Right lobe of liver (tissue), 4 donors: ENCODE data around the gene ALG14.

Experiments
- POLR2A ChIP-seq: fragments of 450-650 bp; IDR thresholded peaks from one replicate; pipeline ENCODE4 v1.6.1; 2017; ENCODE audit warnings: antibody characterized with exemption, mild to moderate bottlenecking
- TF ChIP-seq, protein P1 (sequence below), 4 donors: fragments of 200-600 bp in 3 of 4; fragments of 450-650 bp in 1 of 4; IDR thresholded peaks; one replicate each; pipeline versions ENCODE4 v1.5.1 to v1.8.0; 2016 to 2022; ENCODE audit warnings: antibody characterized with exemption in 4 of 4, mild to moderate bottlenecking in 2 of 4
- donor health status: DM: no; HTN: no; CAD: no.
- donor health status: DM: no; HTN: no; CAD: no.
- donor health status: DM: no; HTN: yes; CAD: no.

DNA sequence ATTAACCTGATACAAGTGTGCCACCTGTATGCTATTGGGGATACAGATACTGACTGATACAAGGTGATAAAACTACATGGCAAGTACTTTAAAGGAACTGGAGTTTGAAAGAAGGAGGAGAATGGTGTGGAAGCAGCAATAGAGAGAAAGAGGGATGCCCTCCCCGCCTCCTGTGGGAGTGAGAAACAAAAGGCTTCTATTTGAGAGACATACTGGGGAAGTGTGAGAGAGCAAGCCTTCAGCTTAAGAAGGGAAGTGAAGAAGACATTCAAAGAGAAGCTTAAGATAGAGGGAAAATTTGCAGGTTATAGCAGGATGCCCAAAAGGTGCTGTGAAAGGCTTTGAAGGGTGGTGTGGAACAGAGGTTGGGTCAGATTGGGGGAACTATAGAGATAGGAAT lies 7.7 kb upstream of the ALG14 start:
- TF ChIP-seq, protein P1, sequence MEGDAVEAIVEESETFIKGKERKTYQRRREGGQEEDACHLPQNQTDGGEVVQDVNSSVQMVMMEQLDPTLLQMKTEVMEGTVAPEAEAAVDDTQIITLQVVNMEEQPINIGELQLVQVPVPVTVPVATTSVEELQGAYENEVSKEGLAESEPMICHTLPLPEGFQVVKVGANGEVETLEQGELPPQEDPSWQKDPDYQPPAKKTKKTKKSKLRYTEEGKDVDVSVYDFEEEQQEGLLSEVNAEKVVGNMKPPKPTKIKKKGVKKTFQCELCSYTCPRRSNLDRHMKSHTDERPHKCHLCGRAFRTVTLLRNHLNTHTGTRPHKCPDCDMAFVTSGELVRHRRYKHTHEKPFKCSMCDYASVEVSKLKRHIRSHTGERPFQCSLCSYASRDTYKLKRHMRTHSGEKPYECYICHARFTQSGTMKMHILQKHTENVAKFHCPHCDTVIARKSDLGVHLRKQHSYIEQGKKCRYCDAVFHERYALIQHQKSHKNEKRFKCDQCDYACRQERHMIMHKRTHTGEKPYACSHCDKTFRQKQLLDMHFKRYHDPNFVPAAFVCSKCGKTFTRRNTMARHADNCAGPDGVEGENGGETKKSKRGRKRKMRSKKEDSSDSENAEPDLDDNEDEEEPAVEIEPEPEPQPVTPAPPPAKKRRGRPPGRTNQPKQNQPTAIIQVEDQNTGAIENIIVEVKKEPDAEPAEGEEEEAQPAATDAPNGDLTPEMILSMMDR (IDR thresholded peaks at IDR 0.05): no peak
- TF ChIP-seq POLR2A: no peak
